Astrocyte (in vitro differentiated cells and primary cell): ENCODE measurements around the gene GNB1L. TPM values are rescaled to one million over a fixed set of nuclear protein-coding genes. Genes with fewer than 3 reads are reported as not detected.

Experiments
- DNase-seq: peaks from one replicate; pipeline ENCODE4 v3.0.0-alpha.2; 2010; ENCODE audit warnings: low read depth
- FAIRE-seq: peaks from 2 replicates; lab custom pipeline; 2011; peaks lifted over from hg19 to GRCh38; lab: Jason Lieb, UNC
- H2AFZ ChIP-seq: 2 replicates; pipeline ENCODE4 v1.6.0; 2012; ENCODE audit warnings: low read depth, low read length, inconsistent platforms
- H3K27ac ChIP-seq: 2 replicates; pipeline ENCODE4 v1.5.1; 2011; ENCODE audit warnings: low read depth, low read length, inconsistent platforms
- H3K27me3 ChIP-seq: 2 replicates; pipeline ENCODE4 v1.6.0; 2011; ENCODE audit warnings: low read length, inconsistent platforms; ENCODE audit not compliant: insufficient read depth
- H3K36me3 ChIP-seq: 2 replicates; pipeline ENCODE4 v1.5.1; 2011; ENCODE audit warnings: low read length, inconsistent platforms; ENCODE audit not compliant: insufficient read depth
- H3K4me1 ChIP-seq: 2 replicates; pipeline ENCODE4 v1.5.1; 2011; ENCODE audit warnings: low read length, inconsistent platforms; ENCODE audit not compliant: insufficient read depth
- H3K4me2 ChIP-seq: 2 replicates; pipeline ENCODE4 v1.6.0; 2012; ENCODE audit warnings: low read length, inconsistent platforms
- H3K4me3 ChIP-seq: 2 replicates; pipeline ENCODE4 v1.5.1; 2011; ENCODE audit warnings: low read depth, mild to moderate bottlenecking, low read length, inconsistent platforms; ENCODE audit not compliant: insufficient read depth
- H3K79me2 ChIP-seq: 2 replicates; pipeline ENCODE4 v1.6.0; 2012; ENCODE audit warnings: mild to moderate bottlenecking, low read length, inconsistent platforms; ENCODE audit not compliant: insufficient read depth
- H3K9ac ChIP-seq: 2 replicates; pipeline ENCODE4 v1.6.0; 2012; ENCODE audit warnings: mild to moderate bottlenecking, low read length, inconsistent platforms
- H3K9me3 ChIP-seq: 2 replicates; pipeline ENCODE4 v1.5.1; 2012; ENCODE audit warnings: low read depth, mild to moderate bottlenecking, low read length, inconsistent platforms; ENCODE audit not compliant: insufficient read depth
- H4K20me1 ChIP-seq: 2 replicates; pipeline ENCODE4 v1.6.0; 2012; ENCODE audit warnings: low read length, inconsistent platforms; ENCODE audit not compliant: insufficient read depth
- H3K27ac Mint-ChIP-seq: one replicate; pipeline ENCODE4 v1.8.0; 2021; ENCODE audit warnings: mild to moderate bottlenecking, mixed read lengths; ENCODE audit not compliant: unreplicated experiment
- H3K27me3 Mint-ChIP-seq: one replicate; pipeline ENCODE4 v1.8.0; 2021; ENCODE audit warnings: low read depth, mixed read lengths; ENCODE audit not compliant: unreplicated experiment
- H3K36me3 Mint-ChIP-seq: one replicate; pipeline ENCODE4 v1.8.0; 2021; ENCODE audit warnings: low read depth, mixed read lengths; ENCODE audit not compliant: unreplicated experiment
- H3K4me1 Mint-ChIP-seq: one replicate; pipeline ENCODE4 v1.8.0; 2021; ENCODE audit warnings: low read depth, mixed read lengths; ENCODE audit not compliant: unreplicated experiment
- H3K4me3 Mint-ChIP-seq: one replicate; pipeline ENCODE4 v1.8.0; 2021; ENCODE audit warnings: mild to moderate bottlenecking, moderate library complexity, mixed read lengths; ENCODE audit not compliant: unreplicated experiment
- H3K9me3 Mint-ChIP-seq: one replicate; pipeline ENCODE4 v1.8.0; 2021; ENCODE audit warnings: mild to moderate bottlenecking, mixed read lengths; ENCODE audit not compliant: unreplicated experiment
- CTCF ChIP-seq: IDR thresholded peaks from 2 replicates; pipeline ENCODE4 v1.5.1; 2011; ENCODE audit warnings: low read depth, mild to moderate bottlenecking, inconsistent platforms, low read length, moderate library complexity; ENCODE audit not compliant: insufficient read depth
- EZH2 ChIP-seq: IDR thresholded peaks from 2 replicates; pipeline ENCODE4 v1.6.1; 2012; ENCODE audit warnings: mild to moderate bottlenecking, low read length, inconsistent platforms; ENCODE audit not compliant: insufficient read depth
- total RNA-seq: library from RNA; stranded (reverse); gene quantifications from 2 replicates; pipeline ENCODE4 v1.2.1, GENCODE V29; 2021

GNB1L gene
- total RNA-seq, 1 donor from 2014 or later: 14.3 TPM

GRCh38 chr22:19895160-19895849 is 40.6 kb upstream of the GNB1L start:
- no peaks in the 10 kb centered on the region for H3K9me3 Mint-ChIP-seq
- no peak for FAIRE-seq
- no peaks in the 10 kb centered on the region for H3K79me2 ChIP-seq
- H3K27me3 Mint-ChIP-seq: no peaks in the 10 kb centered on the region
- no peaks in the 10 kb centered on the region for H3K27me3 ChIP-seq
- H3K4me2 ChIP-seq: no peak overlapping the region
- DNase-seq: no peak
- no peak overlapping the region for H3K27ac Mint-ChIP-seq
- TF ChIP-seq CTCF: no peak
- no peak for TF ChIP-seq EZH2
- H3K9ac ChIP-seq: no peak overlapping the region
- H3K4me3 Mint-ChIP-seq: no peak overlapping the region
- H3K36me3 Mint-ChIP-seq: peaks cover 3% of the 10 kb centered on the region
- peaks cover 30% of the 10 kb centered on the region for H3K4me1 ChIP-seq
- no peak overlapping the region for H2AFZ ChIP-seq
- H3K4me3 ChIP-seq: no peak overlapping the region
- H3K36me3 ChIP-seq: no peaks in the 10 kb centered on the region
- no peak overlapping the region for H3K27ac ChIP-seq
- no peaks in the 10 kb centered on the region for H4K20me1 ChIP-seq
- no peaks in the 10 kb centered on the region for H3K9me3 ChIP-seq
- peaks cover 30% of the 10 kb centered on the region for H3K4me1 Mint-ChIP-seq

- DNase-seq: no peak
- Mint-ChIP-seq H3K27ac (no peak overlapping the region), H3K9me3 (no peaks in the 10 kb centered on the region), H3K4me1 (peaks cover 30% of the 10 kb centered on the region), H3K4me3 (no peak overlapping the region), H3K27me3 (no peaks in the 10 kb centered on the region), H3K36me3 (peaks cover 2% of the 10 kb centered on the region)
- Histone ChIP-seq H3K36me3 (no peaks in the 10 kb centered on the region), H3K79me2 (no peaks in the 10 kb centered on the region), H3K27ac (no peak overlapping the region), H3K4me2 (no peak overlapping the region), H2AFZ (no peak overlapping the region), H3K9ac (no peak overlapping the region), H4K20me1 (no peaks in the 10 kb centered on the region), H3K4me3 (no peak overlapping the region), H3K9me3 (no peaks in the 10 kb centered on the region), H3K27me3 (no peaks in the 10 kb centered on the region), H3K4me1 (peaks cover 30% of the 10 kb centered on the region)
- no peak for FAIRE-seq
- TF ChIP-seq CTCF: no peak
- TF ChIP-seq EZH2: no peak
These were observed 38.7 kb upstream of the GNB1L start for GRCh38 chr22:19893363-19893762.

- H3K4me3 Mint-ChIP-seq: no peak overlapping the region
- H2AFZ ChIP-seq: no peak overlapping the region
- no peak for FAIRE-seq
These were observed 38.3 kb upstream of the GNB1L start for GRCh38 chr22:19892925-19893324.

More at GRCh38 chr22:19892925-19893324, 38.3 kb upstream of the GNB1L start:
- Histone ChIP-seq H3K4me1 (peaks cover 30% of the 10 kb centered on the region), H3K9me3 (no peaks in the 10 kb centered on the region), H3K9ac (no peak overlapping the region), H3K79me2 (no peaks in the 10 kb centered on the region), H3K27ac (peak overlapping the region; percentile 91), H3K4me2 (peak overlapping the region; percentile 72), H3K4me3 (no peak overlapping the region), H4K20me1 (no peaks in the 10 kb centered on the region), H3K27me3 (no peaks in the 10 kb centered on the region), H3K36me3 (no peaks in the 10 kb centered on the region)
- Mint-ChIP-seq H3K4me1 (peaks cover 30% of the 10 kb centered on the region), H3K9me3 (no peaks in the 10 kb centered on the region), H3K27ac (peak overlapping the region; percentile 94), H3K36me3 (peaks cover 2% of the 10 kb centered on the region), H3K27me3 (no peaks in the 10 kb centered on the region)
- no peak for TF ChIP-seq EZH2
- TF ChIP-seq CTCF: no peak
- no peak for DNase-seq
